OCI-LY1 (cell line): ENCODE measurements around the gene LTB4R.

ENCODE experiments used
- H2AFZ ChIP-seq: fragments of 200-600 bp; sonication (generic), shearing (Covaris generic); 2 replicates; pipeline ENCODE4 v1.6.0; 2014; ENCODE audit warnings: antibody characterized with exemption, mild to moderate bottlenecking, low read length
- H3F3A ChIP-seq: fragments of 200-600 bp; sonication (generic), shearing (Covaris generic); 2 replicates; pipeline ENCODE4 v1.6.0; 2014; ENCODE audit warnings: mild to moderate bottlenecking, antibody characterized with exemption, low read length, moderate library complexity; ENCODE audit not compliant: insufficient read depth
- H3K27ac ChIP-seq: fragments of 200-600 bp; sonication (generic); 2 replicates; pipeline ENCODE4 v1.5.1; 2014; ENCODE audit warnings: low read length, mixed run types, mild to moderate bottlenecking, low read depth; ENCODE audit not compliant: poor library complexity, severe bottlenecking
- H3K27me3 ChIP-seq: fragments of 200-600 bp; sonication (generic); 2 replicates; pipeline ENCODE4 v1.6.0; 2014; ENCODE audit warnings: antibody characterized with exemption, mild to moderate bottlenecking, low read length, moderate library complexity; ENCODE audit not compliant: insufficient read depth
- H3K36me3 ChIP-seq: fragments of 200-600 bp; sonication (generic); 2 replicates; pipeline ENCODE4 v1.6.1; 2014; ENCODE audit warnings: mild to moderate bottlenecking, antibody characterized with exemption, low read length, moderate library complexity, mixed read lengths; ENCODE audit not compliant: insufficient read depth
- H3K4me1 ChIP-seq: fragments of 200-600 bp; sonication (generic); 2 replicates; pipeline ENCODE4 v1.5.1; 2014; ENCODE audit warnings: mild to moderate bottlenecking, low read length, moderate library complexity; ENCODE audit not compliant: insufficient read depth, severe bottlenecking
- H3K4me2 ChIP-seq: fragments of 200-600 bp; sonication (generic), shearing (Covaris generic); 2 replicates; pipeline ENCODE4 v1.6.1; 2014; ENCODE audit warnings: low read length
- H3K4me3 ChIP-seq: fragments of 200-600 bp; sonication (generic); 2 replicates; pipeline ENCODE4 v1.5.1; 2014; ENCODE audit warnings: low read length, low read depth, mild to moderate bottlenecking, mixed read lengths; ENCODE audit not compliant: poor library complexity, severe bottlenecking
- H3K79me2 ChIP-seq: fragments of 200-600 bp; shearing (Covaris generic); 2 replicates; pipeline ENCODE4 v1.6.1; 2016; ENCODE audit warnings: mixed run types, low read length, mixed read lengths; ENCODE audit not compliant: insufficient read depth
- H3K9ac ChIP-seq: fragments of 200-600 bp; sonication (generic), shearing (Covaris generic); 2 replicates; pipeline ENCODE4 v1.6.1; 2014; ENCODE audit warnings: mild to moderate bottlenecking, low read length, mixed read lengths
- H3K9me2 ChIP-seq: fragments of 200-600 bp; sonication (generic), shearing (Covaris generic); 2 replicates; pipeline ENCODE4 v1.6.1; 2014; ENCODE audit warnings: low read depth, mild to moderate bottlenecking, low read length, mixed read lengths
- H3K9me3 ChIP-seq: fragments of 200-600 bp; shearing (Covaris generic); 2 replicates; pipeline ENCODE4 v1.6.1; 2014; ENCODE audit warnings: low read length, mixed read lengths
- H4K20me1 ChIP-seq: fragments of 200-600 bp; sonication (generic), shearing (Covaris generic); 2 replicates; pipeline ENCODE4 v1.6.0; 2016; ENCODE audit warnings: mild to moderate bottlenecking, low read length; ENCODE audit not compliant: insufficient read depth
- CTCF ChIP-seq: fragments of 200-600 bp; sonication (generic), shearing (Covaris generic); IDR thresholded peaks from 2 replicates; pipeline ENCODE4 v1.5.1; 2017; ENCODE audit warnings: mild to moderate bottlenecking, antibody characterized with exemption, low read length, moderate library complexity, mixed read lengths
- EZH2 ChIP-seq: fragments of 200-600 bp; sonication (generic), shearing (Covaris generic); IDR thresholded peaks from 2 replicates; pipeline ENCODE4 v1.8.0; 2017; ENCODE audit warnings: borderline replicate concordance, mixed run types, mild to moderate bottlenecking, antibody characterized with exemption, low read length, moderate library complexity, mixed read lengths

Gene LTB4R

GRCh38 chr14:24340606-24341005 is 29.3 kb downstream of the LTB4R start:
- Histone ChIP-seq H3K4me2 (no peak overlapping the region), H4K20me1 (no peaks in the 10 kb centered on the region), H3K79me2 (no peaks in the 10 kb centered on the region), H3K36me3 (peaks cover 19% of the 10 kb centered on the region; the same call in 1 of the 2 replicates), H2AFZ (no peak overlapping the region), H3F3A (no peaks in the 10 kb centered on the region), H3K27ac (no peak overlapping the region), H3K9me3 (no peaks in the 10 kb centered on the region), H3K9me2 (no peaks in the 10 kb centered on the region), H3K4me3 (no peak overlapping the region), H3K9ac (no peak overlapping the region), H3K4me1 (peaks cover 15% of the 10 kb centered on the region), H3K27me3 (no peaks in the 10 kb centered on the region)
- TF ChIP-seq EZH2, result no peak

GRCh38 chr14:24342889-24343288 is 31.6 kb downstream of the LTB4R start:
- H4K20me1 ChIP-seq, result no peaks in the 10 kb centered on the region
- H3K27me3 ChIP-seq, result no peaks in the 10 kb centered on the region
- no peak overlapping the region for H3K4me3 ChIP-seq
- H3F3A ChIP-seq, result no peaks in the 10 kb centered on the region
- no peak overlapping the region for H3K27ac ChIP-seq
- no peaks in the 10 kb centered on the region for H3K9me3 ChIP-seq
- no peak overlapping the region for H3K9ac ChIP-seq
- H3K4me2 ChIP-seq, result no peak overlapping the region
- H3K36me3 ChIP-seq, result peaks cover 5% of the 10 kb centered on the region; the same call in 1 of the 2 replicates
- no peaks in the 10 kb centered on the region for H3K79me2 ChIP-seq
- H3K4me1 ChIP-seq, result peaks cover 15% of the 10 kb centered on the region
- TF ChIP-seq CTCF, result no peak
- TF ChIP-seq EZH2, result no peak
- no peak overlapping the region for H2AFZ ChIP-seq
- H3K9me2 ChIP-seq, result no peaks in the 10 kb centered on the region

GRCh38 chr14:24343795-24344660 is 32.7 kb downstream of the LTB4R start:
- Histone ChIP-seq H3K4me1 (peaks cover 11% of the 10 kb centered on the region), H3K27me3 (no peaks in the 10 kb centered on the region), H3K4me2 (no peak overlapping the region), H3K79me2 (no peaks in the 10 kb centered on the region), H3K27ac (no peak overlapping the region), H3F3A (no peaks in the 10 kb centered on the region), H3K4me3 (no peak overlapping the region), H3K36me3 (no peaks in the 10 kb centered on the region), H3K9ac (no peak overlapping the region), H3K9me3 (no peaks in the 10 kb centered on the region), H4K20me1 (no peaks in the 10 kb centered on the region), H2AFZ (no peak overlapping the region), H3K9me2 (no peaks in the 10 kb centered on the region)
- no peak for TF ChIP-seq CTCF
- no peak for TF ChIP-seq EZH2
